HCT116 (cell line): ENCODE results near the gene HERPUD1. TPM values are rescaled to one million over a fixed set of nuclear protein-coding genes. Genes with fewer than 3 reads are reported as not detected.

Experiments
- ATAC-seq: fragments of 200-7000 bp; cut with Tn5 transposase; 2 replicates; pipeline ENCODE4 v1.9.1; 2020; ENCODE audit warnings: mild to moderate bottlenecking, moderate library complexity
- BruUV-seq: library from RNA; stranded (reverse); fragments of 400-500 nt; replicated peaks from 2 replicates; lab custom pipeline; 2021; lab: Mats Ljungman, UMichigan
- CTCF ChIA-PET: fragments of 300-600 bp; sonication (Branson Sonifier 250); formaldehyde crosslinking; loops from one replicate; lab custom pipeline; 2021; ENCODE audit warnings: antibody characterized with exemption; lab: Charles Lee
- POLR2A ChIA-PET: fragments of 300-600, 350-600 bp; sonication (Branson Sonifier 250); formaldehyde crosslinking; loops from one replicate; lab custom pipeline; 2021; ENCODE audit warnings: antibody characterized with exemption; lab: Charles Lee
- RAD21 ChIA-PET, 2 experiments: fragments of 300-600 bp; sonication (Branson Sonifier 250); formaldehyde crosslinking; loops; one replicate each; lab custom pipeline; 2023; ENCODE audit warnings: low total read pairs in 2 of 2; ENCODE audit not compliant: uncharacterized antibody in 2 of 2, unreplicated experiment in 2 of 2, low non-redundant PET in 1 of 2; lab: Charles Lee
- DNase-seq: peaks from one replicate; pipeline ENCODE4 v3.0.0-alpha.2; 2010; ENCODE audit warnings: low read depth, low spot score
- H2AFZ ChIP-seq: fragments of 200-600 bp; shearing (Covaris generic), sonication (generic); 2 replicates; pipeline ENCODE4 v1.6.1; 2017; ENCODE audit warnings: low read depth, mixed run types, mixed read lengths, antibody characterized with exemption, low read length; ENCODE audit not compliant: poor library complexity, severe bottlenecking
- H3K27ac ChIP-seq: 2 replicates; pipeline ENCODE4 v1.5.1; 2012; ENCODE audit warnings: low read depth, low read length
- H3K27me3 ChIP-seq: fragments of 200-600 bp; sonication (generic); 2 replicates; pipeline ENCODE4 v1.6.1; 2016; ENCODE audit warnings: mixed run types, low read length, mixed read lengths; ENCODE audit not compliant: insufficient read depth
- H3K36me3 ChIP-seq, 2 experiments: fragments of 200-500 bp in 1 of 2; fragments of 200-600 bp in 1 of 2; sonication (Bioruptor generic) in 1 of 2; sonication (generic) in 1 of 2; 2 replicates each; pipeline versions ENCODE4 v1.5.1 to v1.6.1; 2014 to 2016; ENCODE audit warnings: low read length in 2 of 2, inconsistent platforms in 1 of 2, mixed read lengths in 1 of 2, mixed run types in 1 of 2; ENCODE audit not compliant: insufficient read depth in 2 of 2, control insufficient read depth in 1 of 2
- H3K4me1 ChIP-seq, 2 experiments: fragments of 200-600 bp in 1 of 2; sonication (generic) in 1 of 2; 2 replicates each; pipeline versions ENCODE4 v1.5.1 to v1.6.1; 2012 to 2017; ENCODE audit warnings: low read length in 2 of 2, inconsistent platforms in 1 of 2, mild to moderate bottlenecking in 1 of 2, mixed read lengths in 1 of 2, mixed run types in 1 of 2, moderate library complexity in 1 of 2; ENCODE audit not compliant: insufficient read depth in 2 of 2, control insufficient read depth in 1 of 2
- H3K4me2 ChIP-seq: fragments of 200-600 bp; sonication (generic); 2 replicates; pipeline ENCODE4 v1.6.1; 2017; ENCODE audit warnings: mixed run types, low read length, mixed read lengths
- H3K4me3 ChIP-seq, 2 experiments: fragments of 200-600 bp in 1 of 2; sonication (generic) in 1 of 2; replicated peaks in 1 of 2; 2 replicates each; pipeline ENCODE4 v1.5.1; 2011 to 2016; ENCODE audit warnings: low read length in 2 of 2, control low read depth in 1 of 2, low read depth in 1 of 2, mild to moderate bottlenecking in 1 of 2, mixed read lengths in 1 of 2, mixed run types in 1 of 2
- H3K79me2 ChIP-seq: fragments of 200-600 bp; sonication (generic); 2 replicates; pipeline ENCODE4 v1.6.1; 2017; ENCODE audit warnings: mild to moderate bottlenecking, mixed run types, low read length, moderate library complexity, mixed read lengths; ENCODE audit not compliant: insufficient read depth
- H3K9ac ChIP-seq: fragments of 200-600 bp; sonication (generic); 2 replicates; pipeline ENCODE4 v1.6.1; 2016; ENCODE audit warnings: low read length, mixed read lengths
- H3K9me2 ChIP-seq: fragments of 200-600 bp; sonication (generic), shearing (Covaris generic); 2 replicates; pipeline ENCODE4 v1.6.1; 2017; ENCODE audit warnings: mixed run types, mild to moderate bottlenecking, moderate library complexity; ENCODE audit not compliant: insufficient read depth
- H3K9me3 ChIP-seq, 2 experiments: fragments of 200-500 bp in 1 of 2; fragments of 200-600 bp in 1 of 2; sonication (Bioruptor generic) in 1 of 2; sonication (generic) in 1 of 2; 2 replicates each; pipeline ENCODE4 v1.6.1; 2014 to 2017; ENCODE audit warnings: low read length in 2 of 2, mixed read lengths in 2 of 2, inconsistent platforms in 1 of 2, low read depth in 1 of 2, mild to moderate bottlenecking in 1 of 2, mixed run types in 1 of 2, moderate library complexity in 1 of 2; ENCODE audit not compliant: control insufficient read depth in 1 of 2, insufficient read depth in 1 of 2
- H4K20me1 ChIP-seq: fragments of 200-600 bp; sonication (generic), shearing (Covaris generic); 2 replicates; pipeline ENCODE4 v1.6.1; 2017; ENCODE audit warnings: mixed run types, mild to moderate bottlenecking, moderate library complexity; ENCODE audit not compliant: insufficient read depth
- CBX3 ChIP-seq: IDR thresholded peaks from 2 replicates; pipeline ENCODE4 v1.6.1; 2012; ENCODE audit warnings: low read depth
- FOSL1 ChIP-seq: IDR thresholded peaks from 2 replicates; pipeline ENCODE4 v1.6.1; 2012; ENCODE audit warnings: low read depth
- YY1 ChIP-seq: IDR thresholded peaks from 2 replicates; pipeline ENCODE4 v1.6.1; 2011; ENCODE audit warnings: low read length, low read depth, moderate library complexity, mild to moderate bottlenecking; ENCODE audit not compliant: insufficient replicate concordance; ENCODE audit errors: extremely low read depth
- ZBTB33 ChIP-seq: IDR thresholded peaks from 2 replicates; pipeline ENCODE4 v1.6.1; 2011; ENCODE audit warnings: mild to moderate bottlenecking, low read length, moderate library complexity; ENCODE audit not compliant: insufficient replicate concordance; ENCODE audit errors: extremely low read depth
- ZFX ChIP-seq: fragments of 450-650 bp; IDR thresholded peaks from 2 replicates; pipeline ENCODE4 v1.6.1; 2017
- intact Hi-C: fragments of 100-400 bp; cut with micrococcal nuclease; formaldehyde crosslinking; loops from 2 replicates; pipeline ENCODE4 v1.10.0; 2022
- total RNA-seq: library from RNA; stranded (reverse); gene quantifications from one replicate; pipeline ENCODE4 v1.2.1, GENCODE V29; 2021; ENCODE audit not compliant: unreplicated experiment

HERPUD1 gene
- total RNA-seq, 1 experiment from 2014 or later: 113 TPM

GRCh38 chr16:56989988-56990387 is 58.0 kb downstream of the HERPUD1 start:
- H3K79me2 ChIP-seq: no peaks in the 10 kb centered on the region
- ChIA-PET POLR2A (interaction anchor here (0.7 kb wide), 1 partner anchor 19 kb away, joined by 3 read pairs; no protein-coding TSS in a partner anchor), RAD21 (no interaction called here), CTCF (interaction anchor here (1.3 kb wide), 1 partner anchor 25 kb away, joined by 4 read pairs; no protein-coding TSS in a partner anchor)
- TF ChIP-seq YY1 (no peak), ZFX (0 out of 2 replicates have a peak, but pooled peaks have one; percentile 1), CBX3 (no peak), FOSL1 (no peak), ZBTB33 (no peak)
- no peaks in the 10 kb centered on the region for H4K20me1 ChIP-seq
- peak overlapping the region; percentile 94 for H3K4me2 ChIP-seq
- H3K9me2 ChIP-seq: no peaks in the 10 kb centered on the region
- no peak overlapping the region for H3K27ac ChIP-seq
- DNase-seq (no peak), ATAC-seq (no peak)
- no peaks in the 10 kb centered on the region for H3K9me3 ChIP-seq
- intact Hi-C loops: no loop called here
- peaks cover 22 to 37% of the 10 kb centered on the region in 2 experiments for H3K4me1 ChIP-seq
- peak overlapping the region; percentile 68 to 80 for H3K4me3 ChIP-seq
- peak overlapping the region; percentile 74 for H3K9ac ChIP-seq
- H3K27me3 ChIP-seq: no peaks in the 10 kb centered on the region
- BruUV-seq: no TSS peak
- H2AFZ ChIP-seq: peak overlapping the region; percentile 82
- no peaks in the 10 kb centered on the region for H3K36me3 ChIP-seq
